GM18520 (cell line): ENCODE data around the gene GPA33.
"Not testable (repeated sequence)": the region's sequence is repeated elsewhere in the genome, so short reads cannot be mapped to it uniquely, and the experiment has no call there.

Experiments used
- ATAC-seq: cut with Tn5 transposase; IDR thresholded peaks from one replicate; pipeline ENCODE4 v1.9.1; 2021; ENCODE audit not compliant: unreplicated experiment

Gene GPA33

GRCh38 chr1:167059045-167059808 lies 30.9 kb downstream of the GPA33 start:
- ATAC-seq = no peak

GRCh38 chr1:167057241-167057688 lies 32.9 kb downstream of the GPA33 start:
- ATAC-seq = no peak

GRCh38 chr1:167056529-167057231 lies 33.5 kb downstream of the GPA33 start:
- ATAC-seq = no peak

GRCh38 chr1:167054946-167055630 lies 35.1 kb downstream of the GPA33 start:
- ATAC-seq = no peak

- no peak for ATAC-seq
These were observed 35.6 kb downstream of the GPA33 start for GRCh38 chr1:167054531-167054930.

- no peak for ATAC-seq
These were observed 37.8 kb downstream of the GPA33 start for GRCh38 chr1:167052389-167052788.

- no peak for ATAC-seq
These were observed 38.3 kb downstream of the GPA33 start for GRCh38 chr1:167051907-167052306.

- ATAC-seq = no peak
These were observed 46.3 kb downstream of the GPA33 start for GRCh38 chr1:167043752-167044488.

- ATAC-seq = no peak
These were observed 56.5 kb downstream of the GPA33 start for GRCh38 chr1:167033646-167034045.

- ATAC-seq = not testable (repeated sequence)
These were observed 60.6 kb downstream of the GPA33 start for GRCh38 chr1:167029553-167029952.

GRCh38 chr1:167022384-167022783 lies 67.8 kb downstream of the GPA33 start:
- no peak for ATAC-seq

- no peak for ATAC-seq
These were observed 74.0 kb downstream of the GPA33 start for GRCh38 chr1:167016100-167016750.

GRCh38 chr1:167013108-167013929 lies 76.9 kb downstream of the GPA33 start:
- ATAC-seq = no peak

GRCh38 chr1:167012570-167012969 lies 77.6 kb downstream of the GPA33 start:
- ATAC-seq = no peak

- no peak for ATAC-seq
These were observed 78.5 kb downstream of the GPA33 start for GRCh38 chr1:167011560-167012191.

GRCh38 chr1:167003711-167004110 lies 86.5 kb downstream of the GPA33 start:
- no peak for ATAC-seq
